Measurements from ENCODE around the gene RXFP2. TPM values are rescaled to one million over a fixed set of nuclear protein-coding genes. Genes with fewer than 3 reads are reported as not detected.

Gene RXFP2, protein sequence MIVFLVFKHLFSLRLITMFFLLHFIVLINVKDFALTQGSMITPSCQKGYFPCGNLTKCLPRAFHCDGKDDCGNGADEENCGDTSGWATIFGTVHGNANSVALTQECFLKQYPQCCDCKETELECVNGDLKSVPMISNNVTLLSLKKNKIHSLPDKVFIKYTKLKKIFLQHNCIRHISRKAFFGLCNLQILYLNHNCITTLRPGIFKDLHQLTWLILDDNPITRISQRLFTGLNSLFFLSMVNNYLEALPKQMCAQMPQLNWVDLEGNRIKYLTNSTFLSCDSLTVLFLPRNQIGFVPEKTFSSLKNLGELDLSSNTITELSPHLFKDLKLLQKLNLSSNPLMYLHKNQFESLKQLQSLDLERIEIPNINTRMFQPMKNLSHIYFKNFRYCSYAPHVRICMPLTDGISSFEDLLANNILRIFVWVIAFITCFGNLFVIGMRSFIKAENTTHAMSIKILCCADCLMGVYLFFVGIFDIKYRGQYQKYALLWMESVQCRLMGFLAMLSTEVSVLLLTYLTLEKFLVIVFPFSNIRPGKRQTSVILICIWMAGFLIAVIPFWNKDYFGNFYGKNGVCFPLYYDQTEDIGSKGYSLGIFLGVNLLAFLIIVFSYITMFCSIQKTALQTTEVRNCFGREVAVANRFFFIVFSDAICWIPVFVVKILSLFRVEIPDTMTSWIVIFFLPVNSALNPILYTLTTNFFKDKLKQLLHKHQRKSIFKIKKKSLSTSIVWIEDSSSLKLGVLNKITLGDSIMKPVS
- not detected for total RNA-seq

DNA sequence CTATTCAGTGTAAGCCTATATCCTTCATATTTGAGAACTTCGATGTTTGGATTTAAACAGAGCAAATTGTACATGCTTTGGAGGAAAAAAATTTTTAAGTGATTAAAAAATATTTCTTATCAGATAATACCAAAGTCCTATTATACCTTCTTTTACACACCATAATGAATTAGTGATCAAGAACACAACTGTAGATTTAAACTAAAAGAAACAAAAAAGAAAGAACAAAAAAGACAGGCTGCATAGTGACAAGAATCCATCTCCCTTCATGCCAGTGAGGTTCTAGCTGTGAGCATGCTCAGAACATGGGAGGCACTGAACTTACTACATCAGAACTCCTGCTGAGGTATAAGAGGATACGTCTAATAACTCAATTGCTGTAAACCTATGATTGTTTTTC is at the start of gene RXFP2:
Gene RXFP2, plus strand, starts transcription at position 301 of the 400 bp plus-strand sequence. Its CDS starts 87 bp downstream, at position 388.
- DNase-seq: no peak

DNA sequence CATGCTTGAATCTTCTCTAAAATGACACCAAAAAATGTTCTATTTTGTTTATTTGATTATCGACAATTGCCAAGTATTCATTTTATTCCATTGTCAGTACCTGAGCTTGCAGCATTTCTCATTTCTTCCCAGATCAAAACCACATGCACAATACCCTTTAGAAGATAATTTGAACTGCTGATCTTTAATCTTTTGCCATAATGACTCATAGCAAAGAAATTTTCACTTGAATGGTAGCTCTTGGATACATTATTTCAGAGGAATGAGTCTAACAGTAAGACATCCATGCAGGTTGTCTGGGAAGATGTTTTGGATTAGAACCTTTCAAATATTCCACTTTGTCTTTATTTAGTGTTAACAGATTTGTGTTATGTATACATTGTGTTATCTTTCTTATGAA is 42.0 kb upstream of the RXFP2 start:
- DNase-seq: no peak

DNA sequence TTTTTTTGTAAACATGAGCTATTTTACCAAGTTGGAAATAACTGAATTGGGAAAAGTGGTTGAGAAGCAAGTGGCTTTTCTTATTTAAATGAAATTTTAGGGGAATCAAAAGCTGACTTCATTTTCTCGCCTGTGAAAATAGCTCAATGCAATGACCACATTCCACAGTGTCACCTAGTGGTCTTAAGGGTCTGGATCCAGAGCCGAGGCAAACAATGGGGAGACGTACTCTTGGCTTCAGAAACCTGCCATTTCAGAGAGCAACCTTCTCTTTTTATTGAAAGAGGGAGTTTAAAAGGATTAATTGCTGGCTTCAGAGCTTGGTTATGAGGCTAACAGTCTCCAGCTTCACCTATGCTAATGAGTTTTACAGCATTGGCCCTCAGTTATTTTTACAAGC is 39.7 kb upstream of the RXFP2 start:
- no peak for DNase-seq

DNA sequence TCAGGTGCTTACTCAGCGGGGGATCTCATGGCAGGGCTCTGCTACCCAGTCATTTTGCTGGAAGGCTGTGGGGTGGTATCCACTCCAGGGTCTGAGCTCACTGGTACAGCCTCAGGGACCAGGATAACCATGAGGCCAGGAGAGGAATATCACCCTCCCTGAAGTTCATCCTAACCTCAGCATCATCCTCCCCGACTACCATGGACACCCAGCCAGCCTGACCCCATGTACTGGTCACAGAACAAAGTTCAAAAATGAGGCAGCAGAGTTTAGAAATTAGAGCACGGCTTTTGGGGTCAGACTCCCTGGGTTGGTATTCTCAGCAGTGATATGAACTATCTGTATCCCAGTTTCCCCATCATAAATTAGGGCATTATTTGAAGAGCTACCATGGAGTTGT is 35.5 kb upstream of the RXFP2 start:
- DNase-seq: no peak

DNA sequence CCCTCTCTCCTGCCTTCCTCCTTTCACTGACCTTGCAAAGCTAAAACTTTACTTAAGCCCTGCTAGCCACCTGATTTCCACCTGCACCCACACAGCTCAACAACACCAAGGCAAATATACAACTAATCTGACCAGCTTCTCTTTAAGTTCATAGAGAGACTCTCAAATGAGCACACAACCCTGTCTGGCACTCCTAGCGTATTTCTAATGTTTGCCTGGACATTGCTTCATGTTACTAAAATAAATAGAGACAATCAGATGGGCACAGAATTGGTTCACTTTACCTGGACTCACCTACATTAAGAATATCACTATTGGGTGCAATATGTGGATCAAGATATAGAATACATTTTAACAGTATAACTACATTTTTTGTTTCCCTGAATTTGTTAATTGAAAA is 33.2 kb upstream of the RXFP2 start:
- no peak for DNase-seq

DNA sequence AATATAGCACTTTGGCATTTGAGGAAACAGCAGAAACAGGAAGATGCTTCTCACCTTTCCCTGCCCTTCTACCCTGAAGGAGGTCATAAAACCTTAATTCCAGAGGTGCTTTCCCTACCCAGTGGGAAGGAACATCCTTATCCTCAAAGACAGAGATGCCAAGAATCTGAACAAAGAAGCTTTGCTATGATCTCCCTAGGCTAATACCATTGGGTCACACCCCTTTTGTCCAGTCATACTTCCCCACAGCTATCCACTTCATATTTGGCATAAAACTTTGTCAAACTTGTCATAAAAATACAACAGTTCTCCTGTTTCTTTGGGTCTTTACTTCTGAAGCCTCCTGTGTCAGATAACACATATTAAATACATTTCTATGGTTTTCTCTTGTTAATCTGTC is 21.7 kb upstream of the RXFP2 start:
- no peak for DNase-seq

DNA sequence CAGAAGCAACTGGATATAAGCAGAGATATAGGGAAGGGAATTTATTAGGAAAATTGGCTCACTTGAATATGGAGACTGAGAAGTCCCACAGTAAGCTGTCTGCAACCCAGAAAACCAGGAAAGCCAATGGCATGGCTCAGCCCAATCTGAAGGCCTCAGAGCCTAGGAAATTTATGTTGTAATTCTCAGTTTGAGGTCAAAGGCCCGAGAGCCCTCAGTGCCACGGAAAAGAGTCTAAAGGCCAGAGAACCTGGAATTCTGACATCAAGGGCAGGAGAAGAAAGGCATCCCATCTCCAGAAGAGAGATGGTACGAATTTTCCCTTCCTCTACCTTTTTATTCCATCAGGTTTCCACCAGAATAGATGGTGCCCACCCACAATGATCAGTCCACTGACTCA is 20.1 kb upstream of the RXFP2 start:
- no peak for DNase-seq

DNA sequence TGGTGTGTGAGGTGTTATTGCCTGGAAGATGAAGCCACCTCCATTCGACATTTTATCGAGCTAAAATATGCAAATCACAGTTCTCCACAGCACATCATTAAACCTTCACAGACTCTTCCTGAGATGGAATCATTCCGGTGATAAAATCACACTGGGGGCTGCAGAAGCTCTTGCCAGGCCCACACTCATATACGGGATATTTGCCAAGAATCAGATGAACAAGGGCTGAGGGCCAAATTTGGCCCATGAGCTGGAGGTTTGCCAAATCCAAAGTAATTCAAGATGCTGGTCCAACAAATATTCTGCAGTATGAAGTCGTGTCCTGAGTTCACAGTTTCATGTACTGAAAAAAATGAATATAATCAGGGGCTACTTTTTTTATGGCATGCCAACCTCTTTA is 16.7 kb upstream of the RXFP2 start:
- DNase-seq: no peak

DNA sequence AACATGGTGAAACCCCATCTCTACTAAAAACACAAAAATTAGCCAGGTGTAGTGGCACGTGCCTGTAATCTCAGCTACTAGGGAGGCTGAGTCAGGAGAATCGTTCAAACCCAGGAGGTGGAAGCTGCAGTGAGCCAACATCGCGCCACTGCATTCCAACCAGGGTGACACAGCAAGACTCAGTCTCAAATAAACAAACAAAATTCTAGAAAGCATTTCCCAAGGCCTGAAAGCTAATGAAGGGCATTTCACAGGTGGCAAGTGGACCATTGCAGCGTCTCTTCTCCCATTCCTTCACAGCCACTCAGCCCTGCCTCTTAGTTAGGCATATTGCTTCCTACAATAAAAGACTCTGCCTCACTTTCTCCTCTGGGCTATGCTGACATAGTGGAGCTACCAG is 13.5 kb upstream of the RXFP2 start:
- no peak for DNase-seq

DNA sequence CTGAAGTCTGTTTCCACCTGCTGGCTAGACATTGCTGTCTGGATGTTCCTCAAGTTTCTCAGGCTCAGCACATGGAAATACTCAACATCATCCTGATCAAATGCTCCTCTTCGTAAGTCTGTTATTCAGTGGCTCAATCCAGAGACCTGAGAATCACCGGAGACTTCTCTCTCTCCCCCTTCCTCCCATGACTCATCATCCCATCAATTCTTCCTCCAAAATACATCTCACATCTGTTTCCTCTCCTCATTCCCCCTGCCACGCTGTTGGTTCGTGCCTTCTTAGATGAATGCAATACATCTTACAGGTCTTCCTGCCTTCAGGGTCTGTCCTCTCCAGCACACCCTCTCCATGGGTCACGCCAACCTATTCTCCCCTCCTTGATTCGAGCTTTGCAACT is 7.4 kb upstream of the RXFP2 start:
- no peak for DNase-seq

DNA sequence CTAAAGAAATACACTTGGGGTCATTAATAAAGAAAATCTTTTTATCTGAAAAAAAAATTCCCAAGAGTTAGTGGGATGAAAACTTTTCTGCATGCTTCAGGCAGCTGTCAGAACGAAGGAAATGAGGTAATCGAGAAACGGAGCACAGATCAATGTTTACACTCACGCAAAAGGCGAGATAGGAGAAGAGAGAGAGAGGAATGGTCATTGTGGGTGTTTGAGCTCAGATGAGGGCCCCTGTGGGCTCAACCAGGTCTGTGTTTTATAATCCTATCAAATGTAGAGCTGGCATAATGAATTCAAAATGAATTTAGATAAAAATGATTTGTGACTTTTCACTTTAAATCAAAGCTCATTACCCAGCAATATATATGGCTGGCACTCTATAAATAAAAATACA is 6.3 kb upstream of the RXFP2 start:
- DNase-seq: no peak

DNA sequence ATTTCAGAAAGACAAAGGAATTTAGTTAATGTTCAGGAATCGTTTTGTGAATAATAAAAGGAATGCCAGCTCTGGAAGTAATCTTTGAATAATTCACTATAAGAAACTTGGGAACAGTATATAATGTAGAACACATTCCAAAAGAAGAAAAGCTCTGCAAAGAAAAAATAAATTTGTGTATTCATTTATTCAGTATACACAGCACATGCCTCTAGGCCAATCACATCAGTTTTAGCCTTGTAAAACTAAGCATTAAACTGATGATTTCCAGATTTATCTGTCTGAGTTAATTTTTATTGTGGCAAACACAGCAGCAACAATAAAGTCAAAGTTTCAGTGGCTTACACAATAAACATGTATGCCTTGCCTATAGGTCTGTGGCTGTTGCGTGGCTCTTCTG is 5.7 kb upstream of the RXFP2 start:
- DNase-seq: no peak

DNA sequence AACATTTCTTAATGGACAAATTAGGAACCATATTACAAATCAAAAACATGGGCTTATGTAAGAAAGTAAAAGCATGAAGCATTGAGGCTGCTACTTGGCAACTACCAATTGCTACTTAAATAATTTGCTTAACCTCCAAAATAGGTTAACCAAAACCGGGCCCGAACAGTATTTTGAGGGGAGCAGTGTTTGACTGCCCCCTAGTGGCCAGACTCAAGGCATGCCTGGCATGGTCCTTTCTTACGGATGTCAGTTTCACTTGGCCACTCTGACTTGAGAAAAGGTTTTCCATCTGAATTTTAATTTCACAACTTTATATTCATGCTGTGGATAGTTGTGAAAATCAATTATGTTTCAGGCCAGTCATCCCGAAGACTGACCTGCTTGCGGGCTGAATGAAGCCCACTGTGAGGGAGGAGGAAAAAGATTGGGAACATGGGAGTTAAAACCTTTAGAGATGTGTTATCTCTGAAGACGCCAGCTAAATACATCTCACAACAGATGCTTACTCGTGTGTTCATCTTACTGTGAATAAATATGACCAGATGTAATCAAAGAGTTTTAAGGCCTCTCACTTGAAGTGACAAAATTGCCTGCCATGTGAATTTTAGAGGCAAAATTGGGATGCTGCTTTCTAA is 2.9 kb downstream of the RXFP2 start:
- DNase-seq: peak; percentile 46

DNA sequence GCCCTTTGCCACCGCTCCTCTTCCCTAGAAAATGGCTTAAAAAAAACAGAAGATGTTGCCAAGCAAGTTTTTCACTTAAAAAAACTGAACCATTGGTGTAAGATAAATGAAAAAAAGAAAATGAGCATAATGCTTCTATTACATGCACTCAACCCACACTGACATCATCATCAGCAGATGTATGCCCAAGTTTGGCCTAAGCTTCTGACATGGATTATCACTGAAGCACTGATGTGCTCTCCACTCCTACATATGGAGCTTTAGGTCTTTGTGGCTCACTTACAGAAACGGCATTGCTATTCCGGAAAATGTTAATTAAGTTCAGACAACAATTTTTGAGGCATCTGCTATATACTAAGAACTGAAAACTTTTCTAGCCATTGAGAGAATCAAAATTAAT is 8.0 kb downstream of the RXFP2 start:
- DNase-seq: no peak

DNA sequence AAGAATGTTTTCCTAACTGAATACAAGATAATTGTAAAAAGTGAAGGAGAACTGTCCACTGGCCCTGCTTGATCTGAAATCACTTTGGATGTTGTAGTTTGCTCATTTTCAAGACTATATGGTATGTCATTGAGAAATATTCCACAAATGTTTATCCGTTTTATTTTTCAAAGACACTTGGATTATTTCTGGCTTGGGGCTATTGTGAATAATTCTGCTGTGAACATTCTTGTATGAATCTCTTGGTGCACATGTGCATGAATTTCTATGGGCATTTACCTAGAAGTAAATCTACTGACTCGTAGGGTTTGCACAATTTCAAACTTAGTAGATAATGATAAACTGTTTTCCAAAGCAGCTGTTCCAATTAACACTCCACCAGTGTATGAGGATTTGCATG is 8.6 kb downstream of the RXFP2 start:
- no peak for DNase-seq

DNA sequence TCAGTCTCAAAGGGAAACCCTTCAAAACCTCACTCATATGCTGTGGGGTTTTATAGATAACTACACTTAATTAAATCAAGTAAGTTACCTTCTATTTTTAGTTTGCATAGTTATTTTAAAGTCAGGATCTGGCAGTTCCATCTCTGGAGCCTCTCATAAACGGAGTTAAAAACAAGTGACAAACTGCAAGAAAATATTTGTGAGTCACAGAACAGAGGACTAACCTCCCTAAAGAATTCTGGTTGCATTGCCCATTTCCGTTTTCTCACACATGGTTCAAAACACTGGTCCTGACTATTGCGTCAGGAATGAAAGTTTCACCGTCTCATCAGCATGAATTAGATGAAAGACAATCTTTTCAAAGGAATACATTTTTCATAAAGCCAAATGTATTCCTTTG is 10.6 kb downstream of the RXFP2 start:
- no peak for DNase-seq

DNA sequence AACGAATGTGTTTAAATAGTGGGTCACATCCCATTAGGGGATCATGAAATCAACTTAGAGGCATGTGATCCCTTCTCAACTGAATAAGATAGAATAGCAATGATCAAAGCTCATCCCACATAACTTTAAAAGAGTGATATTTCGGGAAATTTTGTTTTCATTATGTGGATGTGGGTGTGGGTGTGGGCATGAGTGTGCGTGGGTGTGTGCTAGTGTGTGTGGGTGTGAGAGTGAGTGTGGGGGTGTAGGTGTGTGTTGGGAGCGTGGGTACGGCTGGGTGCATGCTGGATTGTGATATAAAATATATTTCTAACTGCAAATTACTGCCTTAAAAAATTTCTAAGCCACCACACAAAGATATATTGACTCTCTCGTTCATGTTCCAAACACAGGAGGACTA is 15.9 kb downstream of the RXFP2 start:
- no peak for DNase-seq

DNA sequence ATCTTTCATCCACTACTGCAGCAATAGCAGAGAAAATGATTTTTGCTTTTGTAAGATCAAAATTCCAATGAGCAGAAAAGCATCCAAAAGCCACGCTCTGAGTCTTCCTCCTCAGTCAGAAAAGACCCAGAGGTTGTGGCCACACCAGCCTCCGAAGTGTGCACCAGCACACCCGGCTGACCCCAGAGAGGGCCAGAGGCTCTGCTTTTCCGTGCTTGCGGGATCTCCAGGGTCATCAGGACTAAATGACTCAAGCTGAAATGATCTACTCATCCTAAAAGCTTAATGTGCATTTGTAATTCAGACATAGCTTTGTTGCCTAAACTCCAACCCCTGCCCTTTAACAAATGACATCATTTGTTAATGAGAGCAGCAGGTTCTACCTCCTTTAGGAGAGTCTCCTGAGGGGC is 16.5 kb downstream of the RXFP2 start:
- no peak for DNase-seq

DNA sequence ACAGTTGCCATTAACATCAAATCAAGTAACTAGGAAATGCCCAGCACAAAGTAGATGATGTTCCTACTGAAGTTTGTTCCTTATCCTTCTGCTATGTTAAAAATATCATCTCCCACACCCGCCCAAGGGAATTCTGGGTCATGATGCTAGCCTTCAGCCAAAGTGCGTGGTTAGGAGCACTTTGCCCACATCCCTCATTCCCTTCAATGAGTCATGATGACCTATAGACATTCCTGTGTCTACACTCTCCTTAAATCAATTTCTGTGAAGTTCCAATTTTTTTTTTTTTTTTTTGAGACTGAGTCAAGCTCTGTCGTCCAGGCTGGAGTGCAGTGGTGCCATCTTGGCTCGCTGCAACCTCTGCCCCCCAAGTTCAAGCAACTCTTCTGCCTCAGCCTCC is 17.0 kb downstream of the RXFP2 start:
- no peak for DNase-seq

DNA sequence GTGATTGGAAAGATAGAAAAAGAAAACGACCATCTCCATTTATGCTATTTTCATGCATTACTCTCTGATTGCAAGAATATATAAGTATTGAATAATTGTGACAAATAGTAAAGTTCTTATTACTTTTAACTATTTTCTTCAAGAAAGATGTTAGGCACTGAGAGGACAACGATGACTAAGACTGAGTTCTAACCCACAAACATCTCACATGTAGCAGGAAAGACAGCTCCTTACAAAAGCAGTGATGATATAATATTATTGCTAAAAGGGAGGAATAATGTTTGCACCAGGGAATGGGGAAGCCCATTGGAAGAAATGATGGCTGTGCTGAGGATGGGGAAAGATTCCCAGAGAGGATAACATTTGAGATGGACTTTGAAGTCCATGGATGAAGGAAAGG is 22.6 kb downstream of the RXFP2 start:
- no peak for DNase-seq

DNA sequence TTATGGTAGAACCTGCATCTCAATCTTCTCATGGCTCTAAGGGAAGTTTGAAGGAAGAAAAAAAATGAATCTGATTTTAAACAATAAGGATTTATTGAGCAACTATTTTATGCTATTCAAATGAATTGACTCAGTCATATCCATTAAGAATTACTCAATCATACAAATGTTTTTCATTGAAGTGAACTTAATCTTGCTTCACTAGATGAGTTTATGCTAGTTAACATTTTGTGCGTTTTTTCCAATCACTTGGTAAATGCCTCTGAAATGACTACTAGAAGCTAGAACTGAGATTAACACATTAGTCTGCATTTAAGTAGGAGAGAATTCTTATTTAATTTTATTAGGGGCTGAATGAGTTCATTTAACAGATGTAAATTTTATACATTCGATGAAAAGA is 25.2 kb downstream of the RXFP2 start:
- no peak for DNase-seq

DNA sequence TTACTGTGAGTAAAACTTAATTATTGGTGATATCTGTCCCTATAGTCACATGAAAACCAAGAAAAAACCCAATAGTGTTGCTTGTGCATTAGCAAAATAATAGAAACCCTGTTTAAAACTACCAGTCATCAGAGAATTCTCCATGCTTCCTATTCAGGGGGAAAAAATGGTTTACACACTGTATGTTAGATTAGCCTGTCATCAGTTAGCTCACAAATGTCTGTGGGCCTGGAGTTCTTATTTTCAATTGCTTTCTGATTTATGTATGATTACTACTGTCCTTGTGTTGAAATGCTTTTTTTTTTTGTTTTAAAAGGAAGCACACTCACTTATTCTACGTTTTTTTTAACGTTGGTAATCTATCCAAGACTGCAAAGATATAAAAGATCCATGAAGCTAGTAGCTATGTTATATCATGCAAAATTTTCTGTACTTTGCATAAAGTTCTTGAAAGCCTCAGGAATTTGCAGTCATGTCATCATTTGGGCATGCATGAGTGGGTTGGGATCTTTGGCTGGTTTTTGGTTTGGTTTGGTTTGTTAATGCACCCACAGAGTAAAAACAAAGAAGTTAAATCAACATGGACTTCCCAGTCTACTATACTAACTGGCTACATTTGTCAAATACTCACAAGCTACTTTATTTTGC is 25.9 kb downstream of the RXFP2 start:
- DNase-seq: no peak

DNA sequence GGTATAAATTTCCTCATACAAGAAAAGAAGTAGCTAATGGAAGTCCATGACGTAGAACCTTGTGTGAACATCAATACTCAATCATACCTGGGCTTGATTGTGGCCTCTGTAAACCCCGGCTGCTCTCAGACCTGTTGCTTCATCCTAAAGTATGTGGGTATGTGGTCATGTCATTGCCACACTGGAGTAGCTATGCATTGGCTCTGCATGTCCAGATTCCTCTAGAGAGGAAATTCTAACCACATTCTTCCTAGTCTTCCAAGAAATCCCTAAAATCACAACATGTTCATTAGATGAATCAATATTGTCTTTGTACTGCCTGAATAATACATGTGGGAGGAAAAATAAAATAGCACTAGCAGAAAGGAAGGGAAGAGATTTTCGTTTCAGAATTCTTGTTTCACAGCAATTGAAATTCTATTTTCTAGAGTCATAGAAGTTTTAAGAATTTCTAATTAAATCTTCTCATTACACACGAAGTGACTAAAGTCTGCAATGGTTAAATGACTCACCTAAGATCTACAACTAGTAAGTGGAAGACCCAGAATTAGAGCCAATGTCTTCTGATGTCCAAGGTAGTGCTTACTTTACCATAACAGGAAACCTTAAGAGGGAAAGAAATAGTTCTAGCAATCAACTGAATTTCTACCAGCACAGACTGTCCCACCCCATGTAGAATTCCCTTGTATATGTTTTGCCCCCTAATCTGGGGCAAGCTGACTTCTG is 28.0 kb downstream of the RXFP2 start:
- DNase-seq: no peak

All from effector CD4-positive, alpha-beta T cell (primary cell).